Stromal cell of bone marrow (primary cell): ENCODE results near the gene MAN2A2.
"Not testable (repeated sequence)": the region's sequence is repeated elsewhere in the genome, so short reads cannot be mapped to it uniquely, and the experiment has no call there.

Source experiments
- DNase-seq: peaks from one replicate; pipeline ENCODE4 v3.0.0-alpha.2; 2012; ENCODE audit warnings: low read depth

Gene MAN2A2

GRCh38 chr15:90883976-90884718 lies 19.0 kb upstream of the MAN2A2 start, which contains the start of gene FES:
FES (plus strand) TSS chr15:90884504; CDS start chr15:90885046, 542 bp downstream.
- no peak for DNase-seq

- no peak for DNase-seq
These were observed 18.2 kb upstream of the MAN2A2 start for GRCh38 chr15:90884719-90885431.

- DNase-seq: no peak
These were observed 17.4 kb upstream of the MAN2A2 start for GRCh38 chr15:90885432-90886290.

- no peak for DNase-seq
These were observed 16.8 kb upstream of the MAN2A2 start for GRCh38 chr15:90886291-90886614.

- no peak for DNase-seq
These were observed 16.0 kb upstream of the MAN2A2 start for GRCh38 chr15:90887037-90887481.

- DNase-seq: no peak
These were observed 13.8 kb upstream of the MAN2A2 start for GRCh38 chr15:90889313-90889730.

GRCh38 chr15:90889736-90890456 lies 13.2 kb upstream of the MAN2A2 start:
- DNase-seq: no peak

- DNase-seq: no peak
These were observed 12.3 kb upstream of the MAN2A2 start for GRCh38 chr15:90890839-90891238.

GRCh38 chr15:90891346-90891949 lies 11.7 kb upstream of the MAN2A2 start:
- DNase-seq: no peak

- no peak for DNase-seq
These were observed 11.1 kb upstream of the MAN2A2 start for GRCh38 chr15:90892023-90892422.

GRCh38 chr15:90892498-90893174 lies 10.5 kb upstream of the MAN2A2 start:
- DNase-seq: no peak

- no peak for DNase-seq
These were observed 9.7 kb upstream of the MAN2A2 start for GRCh38 chr15:90893175-90894090.

GRCh38 chr15:90895571-90896117 lies 7.5 kb upstream of the MAN2A2 start:
- DNase-seq: no peak

- DNase-seq: not testable (repeated sequence)
These were observed 5.9 kb upstream of the MAN2A2 start for GRCh38 chr15:90897131-90897655.

GRCh38 chr15:90901175-90902039 lies 1.7 kb upstream of the MAN2A2 start:
- no peak for DNase-seq

- DNase-seq: peak; percentile 65
These were observed 862 bp upstream of the MAN2A2 start for GRCh38 chr15:90902040-90902839.
